Measurements from ENCODE around the gene ST7L.

Gene ST7L

GRCh38 chr1:112510340-112510739 lies 108.6 kb downstream of the ST7L start:
- no peaks in the 10 kb centered on the region for H3K36me3 ChIP-seq
- H3K27me3 ChIP-seq = peaks cover 49% of the 10 kb centered on the region
- no peak overlapping the region for H3K4me2 ChIP-seq
- H3K4me3 ChIP-seq = no peak overlapping the region
- peaks cover 33% of the 10 kb centered on the region for H3K4me1 ChIP-seq
- H4K20me1 ChIP-seq = peaks cover 11% of the 10 kb centered on the region; the same call in 1 of the 2 replicates
- no peak overlapping the region for H3K9ac ChIP-seq
- H3K27ac ChIP-seq = no peak overlapping the region
- peaks cover 10% of the 10 kb centered on the region for H3K9me3 ChIP-seq
- TF ChIP-seq Cebpa-rat (IDR thresholded peaks at IDR 0.05) = no peak

GRCh38 chr1:112509660-112510178 lies 109.2 kb downstream of the ST7L start:
- Histone ChIP-seq H3K27ac (no peak overlapping the region), H4K20me1 (peaks cover 11% of the 10 kb centered on the region; the same call in 1 of the 2 replicates), H3K9me3 (peaks cover 10% of the 10 kb centered on the region), H3K4me2 (no peak overlapping the region), H3K9ac (no peak overlapping the region), H3K4me1 (peaks cover 39% of the 10 kb centered on the region), H3K4me3 (no peak overlapping the region), H3K36me3 (no peaks in the 10 kb centered on the region), H3K27me3 (peaks cover 49% of the 10 kb centered on the region)
- no peak for TF ChIP-seq Cebpa-rat (IDR thresholded peaks at IDR 0.05)

- Histone ChIP-seq H3K27ac (no peak overlapping the region), H3K4me1 (peaks cover 40% of the 10 kb centered on the region), H3K36me3 (no peaks in the 10 kb centered on the region), H3K27me3 (peaks cover 52% of the 10 kb centered on the region), H4K20me1 (peaks cover 11% of the 10 kb centered on the region; the same call in 1 of the 2 replicates), H3K9me3 (peaks cover 10% of the 10 kb centered on the region), H3K4me2 (peak overlapping the region; percentile 92), H3K4me3 (peak overlapping the region; percentile 68), H3K9ac (no peak overlapping the region)
- no peak for TF ChIP-seq Cebpa-rat (IDR thresholded peaks at IDR 0.05)
Observed at GRCh38 chr1:112509005-112509659, 109.8 kb downstream of the ST7L start.

GRCh38 chr1:112508278-112509004 lies 110.5 kb downstream of the ST7L start, which contains the start of gene WNT2B:
Gene WNT2B, plus strand, starts transcription at chr1:112508965. Its CDS starts 298 bp downstream, at chr1:112509263.
- 0 out of 2 replicates have a peak within 1 kb of the TSS, but pooled peaks have one; percentile 11 for H3K9ac ChIP-seq
- H3K4me1 ChIP-seq = peaks cover 40% of the 10 kb centered on the region
- peaks cover 59% of the 10 kb centered on the region for H3K27me3 ChIP-seq
- TF ChIP-seq Cebpa-rat (IDR thresholded peaks at IDR 0.05) = no peak
- no peak within 1 kb of the TSS for H3K27ac ChIP-seq
- peaks cover 11% of the 10 kb centered on the region; the same call in 1 of the 2 replicates for H4K20me1 ChIP-seq
- peak within 1 kb of the TSS; percentile 68 for H3K4me3 ChIP-seq
- H3K4me2 ChIP-seq = peak within 1 kb of the TSS; percentile 92
- H3K36me3 ChIP-seq = no peaks in the 10 kb centered on the region
- H3K9me3 ChIP-seq = peaks cover 10% of the 10 kb centered on the region

- TF ChIP-seq Cebpa-rat (IDR thresholded peaks at IDR 0.05) = no peak
- Histone ChIP-seq H3K9ac (0 out of 2 replicates have a peak overlapping the region, but pooled peaks have one; percentile 11), H3K36me3 (no peaks in the 10 kb centered on the region), H3K4me1 (peaks cover 40% of the 10 kb centered on the region), H4K20me1 (peaks cover 11% of the 10 kb centered on the region; the same call in 1 of the 2 replicates), H3K27ac (no peak overlapping the region), H3K4me2 (peak overlapping the region; percentile 92), H3K4me3 (peak overlapping the region; percentile 68), H3K9me3 (peaks cover 10% of the 10 kb centered on the region), H3K27me3 (peaks cover 65% of the 10 kb centered on the region)
Observed at GRCh38 chr1:112507921-112508277, 111.0 kb downstream of the ST7L start.

GRCh38 chr1:112507336-112507735 lies 111.6 kb downstream of the ST7L start:
- H3K27me3 ChIP-seq = peaks cover 70% of the 10 kb centered on the region
- H3K4me1 ChIP-seq = peaks cover 40% of the 10 kb centered on the region

GRCh38 chr1:112506731-112507130 lies 112.2 kb downstream of the ST7L start:
- no peak overlapping the region for H3K27ac ChIP-seq
- H3K27me3 ChIP-seq = peaks cover 76% of the 10 kb centered on the region
- H3K36me3 ChIP-seq = no peaks in the 10 kb centered on the region
- H3K4me1 ChIP-seq = peaks cover 40% of the 10 kb centered on the region
- H3K4me3 ChIP-seq = no peak overlapping the region
- no peak for TF ChIP-seq Cebpa-rat (IDR thresholded peaks at IDR 0.05)
- no peak overlapping the region for H3K9ac ChIP-seq
- H3K9me3 ChIP-seq = peaks cover 10% of the 10 kb centered on the region
- peak overlapping the region; percentile 69; the same call in 1 of the 2 replicates for H3K4me2 ChIP-seq
- H4K20me1 ChIP-seq = peaks cover 15% of the 10 kb centered on the region; the same call in 1 of the 2 replicates

More at GRCh38 chr1:112507336-112507735, 111.6 kb downstream of the ST7L start:
- H4K20me1 ChIP-seq = peaks cover 11% of the 10 kb centered on the region; the same call in 1 of the 2 replicates
- no peak overlapping the region for H3K27ac ChIP-seq
- H3K9ac ChIP-seq = no peak overlapping the region
- H3K4me2 ChIP-seq = peak overlapping the region; percentile 92
- no peak for TF ChIP-seq Cebpa-rat (IDR thresholded peaks at IDR 0.05)
- no peaks in the 10 kb centered on the region for H3K36me3 ChIP-seq
- peaks cover 10% of the 10 kb centered on the region for H3K9me3 ChIP-seq
- H3K4me3 ChIP-seq = peak overlapping the region; percentile 68

GRCh38 chr1:112506306-112506705 lies 112.6 kb downstream of the ST7L start:
- Histone ChIP-seq H3K27me3 (peaks cover 81% of the 10 kb centered on the region), H3K4me1 (peaks cover 40% of the 10 kb centered on the region), H3K9ac (no peak overlapping the region)

GRCh38 chr1:112505878-112506277 lies 113.1 kb downstream of the ST7L start:
- Histone ChIP-seq H3K4me3 (no peak overlapping the region), H3K4me2 (peak overlapping the region; percentile 69), H3K27me3 (peaks cover 85% of the 10 kb centered on the region), H4K20me1 (peaks cover 15% of the 10 kb centered on the region; the same call in 1 of the 2 replicates), H3K36me3 (no peaks in the 10 kb centered on the region), H3K4me1 (peaks cover 40% of the 10 kb centered on the region), H3K9ac (no peak overlapping the region), H3K27ac (no peak overlapping the region), H3K9me3 (peaks cover 10% of the 10 kb centered on the region)
- no peak for TF ChIP-seq Cebpa-rat (IDR thresholded peaks at IDR 0.05)

More at GRCh38 chr1:112506306-112506705, 112.6 kb downstream of the ST7L start:
- no peak for TF ChIP-seq Cebpa-rat (IDR thresholded peaks at IDR 0.05)
- H4K20me1 ChIP-seq = peaks cover 15% of the 10 kb centered on the region; the same call in 1 of the 2 replicates
- peak overlapping the region; percentile 69 for H3K4me2 ChIP-seq
- no peak overlapping the region for H3K4me3 ChIP-seq
- H3K36me3 ChIP-seq = no peaks in the 10 kb centered on the region
- peaks cover 10% of the 10 kb centered on the region for H3K9me3 ChIP-seq
- H3K27ac ChIP-seq = no peak overlapping the region

All from BLaER1 (cell line).